Naive thymus-derived CD8-positive, alpha-beta T cell (primary cell): ENCODE measurements around the gene PNMA6F. TPM values are rescaled to one million over a fixed set of nuclear protein-coding genes. Genes with fewer than 3 reads are reported as not detected.

Source experiments
- ATAC-seq, 2 donors: fragments of 150-1000 bp; cut with Tn5 transposase in 1 of 2; sonication (Bioruptor Pico), chemical (Tn5 transposase) in 1 of 2; 1 replicate in 1 of 2; 2 replicates in 1 of 2; pipeline ENCODE4 v1.10.0; 2021; ENCODE audit warnings: mild to moderate bottlenecking in 2 of 2, moderate library complexity in 2 of 2
- POLR2A ChIA-PET: fragments of 350-600 bp; sonication (Branson Sonifier 250); formaldehyde crosslinking; loops from one replicate; lab custom pipeline; 2021; ENCODE audit warnings: antibody characterized with exemption; lab: Charles Lee
- DNase-seq, 10 donors: peaks; one replicate each; pipeline versions ENCODE4 v3.0.0 to v3.0.0-alpha.2; 2020 to 2022
- H3K27ac Mint-ChIP-seq, 10 donors: one replicate each; pipeline ENCODE4 v1.8.0; 2020 to 2022; ENCODE audit warnings: mild to moderate bottlenecking in 10 of 10, mixed read lengths in 10 of 10, moderate library complexity in 4 of 10, inconsistent platforms in 1 of 10
- H3K27me3 Mint-ChIP-seq, 5 donors: one replicate each; pipeline ENCODE4 v1.8.0; 2021 to 2022; ENCODE audit warnings: mixed read lengths in 5 of 5
- H3K36me3 Mint-ChIP-seq, 3 donors: one replicate each; pipeline ENCODE4 v1.8.0; 2020 to 2022; ENCODE audit warnings: mixed read lengths in 3 of 3, mild to moderate bottlenecking in 2 of 3, inconsistent platforms in 1 of 3
- H3K4me1 Mint-ChIP-seq, 4 donors: one replicate each; pipeline ENCODE4 v1.8.0; 2021 to 2022; ENCODE audit warnings: mixed read lengths in 4 of 4
- H3K4me3 Mint-ChIP-seq, 10 donors: one replicate each; pipeline ENCODE4 v1.8.0; 2020 to 2022; ENCODE audit warnings: mild to moderate bottlenecking in 10 of 10, mixed read lengths in 10 of 10, moderate library complexity in 6 of 10, inconsistent platforms in 1 of 10
- H3K9me3 Mint-ChIP-seq, 9 donors: one replicate each; pipeline ENCODE4 v1.8.0; 2020 to 2022; ENCODE audit warnings: mixed read lengths in 9 of 9, mild to moderate bottlenecking in 3 of 9, inconsistent platforms in 1 of 9, moderate library complexity in 1 of 9
- polyA plus RNA-seq, 3 donors: library from polyadenylated mRNA; unstranded; fragments of 300-500 nt; fragmentation: Illumina TruSeq; gene quantifications; one replicate each; pipeline ENCODE4 v1.2.3, GENCODE V29; 2021
- total RNA-seq, 8 experiments: library from RNA in 2 of 8; stranded (reverse) in 2 of 8; gene quantifications; one replicate each; pipeline ENCODE4 v1.2.3 and lab custom pipeline; 2021 to 2026

PNMA6F gene
- total RNA-seq (not detected), polyA plus RNA-seq (not detected), total RNA-seq (lab: John Stamatoyannopoulos, UW) (0 reads per million in 6 experiments)

DNA sequence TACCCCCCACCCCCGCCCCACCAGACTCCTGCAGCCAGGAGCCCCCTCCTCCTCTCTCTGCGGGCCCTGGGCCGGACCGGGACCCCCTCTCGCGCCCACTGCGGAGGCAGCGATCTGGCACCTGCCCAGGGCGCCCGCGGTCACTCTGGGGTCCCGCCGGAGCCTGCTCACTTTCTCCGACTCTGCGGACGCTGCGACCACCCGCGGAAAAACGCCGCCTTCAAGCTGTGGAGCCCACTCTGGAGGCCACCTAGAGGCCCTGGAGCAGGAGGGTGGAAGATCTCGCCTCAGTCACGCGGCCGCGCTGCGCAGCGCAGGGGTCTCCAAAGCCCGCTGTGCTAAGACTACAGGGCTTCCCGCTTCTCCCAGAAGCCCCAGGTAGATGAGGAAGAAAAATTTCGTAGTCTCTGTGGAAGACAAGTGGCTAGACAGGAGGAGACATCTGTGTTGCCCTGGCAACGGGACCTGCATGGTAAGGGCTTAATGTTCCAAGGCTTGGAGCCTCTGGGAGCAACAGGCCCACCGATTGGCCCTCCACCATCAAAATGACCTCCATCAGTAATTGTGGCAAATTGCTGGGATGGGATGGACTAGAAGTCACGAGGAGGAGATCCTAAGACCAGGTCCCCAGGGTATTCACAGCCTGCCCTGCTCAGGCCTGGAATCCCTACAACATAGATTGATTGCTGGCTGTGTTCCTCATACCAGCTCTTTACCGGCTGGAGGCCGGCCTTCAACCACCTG, at the start of gene PNMA6F:
Gene PNMA6F (minus strand): TSS at position 387 of the 744 bp plus-strand sequence. CDS start 1,093 bp downstream, outside the sequence.
- peaks cover 2 to 12% (median 8%) of the 10 kb centered on the region in 4 donors for H3K4me1 Mint-ChIP-seq
- POLR2A ChIA-PET = no interaction called here
- DNase-seq (no peak), ATAC-seq (no peak)
- H3K4me3 Mint-ChIP-seq = no peak within 1 kb of the TSS
- H3K27me3 Mint-ChIP-seq = peaks cover 0 to 6% (median 0%) of the 10 kb centered on the region in 5 donors
- no peaks in the 10 kb centered on the region for H3K36me3 Mint-ChIP-seq
- peak within 1 kb of the TSS in 1 of 10 donors; percentile 21 for H3K27ac Mint-ChIP-seq
- H3K9me3 Mint-ChIP-seq = peaks cover 0 to 7% (median 0%) of the 10 kb centered on the region in 9 donors

GRCh38 chrX:153371256-153371655, 49.7 kb upstream of the PNMA6F start:
- POLR2A ChIA-PET = no interaction called here
- H3K4me1 Mint-ChIP-seq = no peaks in the 10 kb centered on the region
- ATAC-seq (no peak), DNase-seq (no peak)
- no peaks in the 10 kb centered on the region for H3K36me3 Mint-ChIP-seq
- no peak overlapping the region for H3K4me3 Mint-ChIP-seq
- no peak overlapping the region for H3K27ac Mint-ChIP-seq
- peaks cover 0 to 3% (median 0%) of the 10 kb centered on the region in 5 donors for H3K27me3 Mint-ChIP-seq
- no peaks in the 10 kb centered on the region for H3K9me3 Mint-ChIP-seq

GRCh38 chrX:153370293-153371055, 48.9 kb upstream of the PNMA6F start:
- H3K4me3 Mint-ChIP-seq = no peak overlapping the region
- H3K9me3 Mint-ChIP-seq = no peaks in the 10 kb centered on the region
- POLR2A ChIA-PET = no interaction called here
- no peaks in the 10 kb centered on the region for H3K4me1 Mint-ChIP-seq
- no peak for DNase-seq
- H3K27ac Mint-ChIP-seq = no peak overlapping the region
- H3K27me3 Mint-ChIP-seq = peaks cover 0 to 3% (median 0%) of the 10 kb centered on the region in 5 donors
- no peaks in the 10 kb centered on the region for H3K36me3 Mint-ChIP-seq
- ATAC-seq = no peak

DNA sequence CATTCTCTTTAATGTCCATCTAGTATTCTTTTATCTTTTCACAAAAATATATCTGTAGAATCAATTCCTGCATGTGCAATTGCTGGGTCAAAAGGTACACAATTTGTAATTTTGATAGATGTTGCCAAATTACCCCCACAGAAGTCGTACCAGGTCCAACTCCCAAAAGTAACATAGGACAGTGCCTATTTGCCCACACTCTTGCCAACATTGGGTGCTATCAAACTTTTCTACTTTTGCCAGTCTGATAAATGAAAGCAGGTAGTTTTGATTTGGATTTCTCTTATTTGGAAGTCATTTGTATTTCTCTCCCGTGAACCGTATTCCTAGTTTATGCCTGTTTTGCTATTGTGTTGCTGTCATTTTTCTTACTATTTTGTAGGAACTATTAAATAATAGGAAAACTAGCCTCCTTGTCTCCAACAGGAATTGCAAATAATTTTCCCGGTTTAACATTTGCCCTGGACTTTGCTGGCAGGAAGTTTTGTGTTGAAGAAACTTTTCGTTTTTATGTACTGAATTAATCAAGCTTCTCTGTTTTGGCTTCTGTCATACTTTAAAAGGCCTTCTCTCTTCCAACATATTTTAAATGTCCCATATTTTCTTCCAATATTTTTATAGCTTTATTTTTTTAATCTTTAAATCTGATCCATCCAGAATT, 45.4 kb upstream of the PNMA6F start:
- Mint-ChIP-seq H3K27ac (no peak overlapping the region), H3K36me3 (no peaks in the 10 kb centered on the region), H3K4me1 (no peaks in the 10 kb centered on the region), H3K27me3 (peaks cover 0 to 3% (median 0%) of the 10 kb centered on the region in 5 donors), H3K4me3 (no peak overlapping the region), H3K9me3 (no peaks in the 10 kb centered on the region)
- DNase-seq (no peak), ATAC-seq (no peak)
- POLR2A ChIA-PET = no interaction called here

DNA sequence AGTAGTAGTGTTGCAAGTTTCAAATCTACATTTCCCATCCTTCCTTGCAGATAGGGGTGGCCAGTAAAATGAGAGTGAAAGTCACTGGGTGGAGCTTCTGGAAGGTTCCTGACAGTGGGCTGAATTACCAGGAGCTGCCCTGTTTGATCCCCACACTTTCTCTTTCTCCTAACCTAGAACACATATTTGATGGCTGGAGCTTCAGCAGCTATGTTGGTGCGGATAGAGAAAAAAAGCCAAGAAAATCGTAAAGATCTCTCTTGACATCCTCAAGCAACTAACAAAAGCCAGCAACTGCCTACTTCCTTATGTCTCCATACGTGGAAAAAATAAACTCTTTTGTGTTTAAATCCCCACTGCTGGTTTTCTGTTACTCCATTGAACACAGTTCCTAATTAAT, 44.6 kb upstream of the PNMA6F start:
- no peaks in the 10 kb centered on the region for H3K9me3 Mint-ChIP-seq
- ATAC-seq = no peak
- H3K4me1 Mint-ChIP-seq = no peaks in the 10 kb centered on the region
- H3K36me3 Mint-ChIP-seq = no peaks in the 10 kb centered on the region
- peaks cover 0 to 3% (median 0%) of the 10 kb centered on the region in 5 donors for H3K27me3 Mint-ChIP-seq
- DNase-seq = no peak
- H3K4me3 Mint-ChIP-seq = no peak overlapping the region
- POLR2A ChIA-PET = no interaction called here
- no peak overlapping the region for H3K27ac Mint-ChIP-seq

GRCh38 chrX:153365670-153366069, 44.1 kb upstream of the PNMA6F start:
- H3K27ac Mint-ChIP-seq = no peak overlapping the region
- H3K4me3 Mint-ChIP-seq = no peak overlapping the region
- POLR2A ChIA-PET = no interaction called here
- ATAC-seq (no peak), DNase-seq (no peak)
- H3K36me3 Mint-ChIP-seq = no peaks in the 10 kb centered on the region
- H3K27me3 Mint-ChIP-seq = peaks cover 0 to 2% (median 0%) of the 10 kb centered on the region in 5 donors
- H3K9me3 Mint-ChIP-seq = peaks cover 0 to 2% (median 0%) of the 10 kb centered on the region in 9 donors
- H3K4me1 Mint-ChIP-seq = no peaks in the 10 kb centered on the region

- POLR2A ChIA-PET = no interaction called here
- Mint-ChIP-seq H3K27ac (no peak overlapping the region), H3K4me3 (no peak overlapping the region), H3K36me3 (peaks cover 0 to 6% (median 4%) of the 10 kb centered on the region in 3 donors), H3K27me3 (no peaks in the 10 kb centered on the region), H3K4me1 (no peaks in the 10 kb centered on the region), H3K9me3 (peaks cover 0 to 27% (median 0%) of the 10 kb centered on the region in 9 donors)
- DNase-seq = no peak
- ATAC-seq = no peak
Measured at GRCh38 chrX:153361781-153362397, 40.3 kb upstream of the PNMA6F start.

- Mint-ChIP-seq H3K27me3 (no peaks in the 10 kb centered on the region), H3K36me3 (peaks cover 0 to 6% (median 4%) of the 10 kb centered on the region in 3 donors), H3K27ac (no peak overlapping the region), H3K9me3 (peaks cover 0 to 27% (median 0%) of the 10 kb centered on the region in 9 donors), H3K4me3 (no peak overlapping the region), H3K4me1 (no peaks in the 10 kb centered on the region)
- POLR2A ChIA-PET = no interaction called here
- ATAC-seq (no peak), DNase-seq (no peak)
Measured at GRCh38 chrX:153357877-153358276, 36.3 kb upstream of the PNMA6F start.

DNA sequence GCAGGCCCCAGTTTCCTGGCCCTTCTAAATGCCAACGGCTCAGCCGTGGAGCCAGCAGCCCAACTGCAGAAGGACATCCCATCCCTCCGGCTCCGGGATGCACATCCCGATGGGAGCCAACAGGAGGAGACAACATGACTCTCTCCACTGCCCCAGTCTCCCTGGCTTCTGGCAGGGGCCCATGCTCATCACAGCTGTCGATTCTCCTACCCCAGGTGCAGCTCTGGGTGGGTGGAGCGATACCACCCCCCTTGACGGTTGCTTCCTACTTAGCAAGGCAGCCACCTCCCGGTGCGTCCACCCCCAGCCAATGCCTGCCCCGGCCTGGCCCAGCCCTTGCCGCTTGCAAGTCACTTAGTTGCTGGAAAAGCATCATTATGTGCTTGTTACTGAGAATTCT, 31.8 kb upstream of the PNMA6F start:
- Mint-ChIP-seq H3K27ac (no peak overlapping the region), H3K27me3 (no peaks in the 10 kb centered on the region), H3K4me1 (peaks cover 0 to 13% (median 6%) of the 10 kb centered on the region in 4 donors), H3K4me3 (no peak overlapping the region), H3K36me3 (peaks cover 0 to 16% (median 14%) of the 10 kb centered on the region in 3 donors), H3K9me3 (peaks cover 0 to 14% (median 0%) of the 10 kb centered on the region in 9 donors)
- DNase-seq (no peak), ATAC-seq (no peak)
- POLR2A ChIA-PET = no interaction called here

- POLR2A ChIA-PET = no interaction called here
- no peaks in the 10 kb centered on the region for H3K27me3 Mint-ChIP-seq
- no peak overlapping the region for H3K27ac Mint-ChIP-seq
- DNase-seq (no peak), ATAC-seq (no peak)
- H3K9me3 Mint-ChIP-seq = peaks cover 0 to 8% (median 0%) of the 10 kb centered on the region in 9 donors
- H3K4me3 Mint-ChIP-seq = no peak overlapping the region
- peaks cover 4 to 21% (median 15%) of the 10 kb centered on the region in 3 donors for H3K36me3 Mint-ChIP-seq
- H3K4me1 Mint-ChIP-seq = peaks cover 0 to 13% (median 6%) of the 10 kb centered on the region in 4 donors
Measured at GRCh38 chrX:153352858-153353257, 31.3 kb upstream of the PNMA6F start.

GRCh38 chrX:153351981-153352380, 30.4 kb upstream of the PNMA6F start:
- DNase-seq (no peak), ATAC-seq (no peak)
- Mint-ChIP-seq H3K4me1 (peaks cover 0 to 13% (median 6%) of the 10 kb centered on the region in 4 donors), H3K36me3 (peaks cover 6 to 24% (median 9%) of the 10 kb centered on the region in 3 donors), H3K27ac (peak overlapping the region in 1 of 10 donors; percentile 44), H3K4me3 (no peak overlapping the region), H3K27me3 (no peaks in the 10 kb centered on the region), H3K9me3 (peaks cover 0 to 3% (median 0%) of the 10 kb centered on the region in 9 donors)
- POLR2A ChIA-PET = no interaction called here

GRCh38 chrX:153349952-153350351, 28.4 kb upstream of the PNMA6F start:
- no peaks in the 10 kb centered on the region for H3K27me3 Mint-ChIP-seq
- no peak for DNase-seq
- peaks cover 9 to 41% (median 12%) of the 10 kb centered on the region in 3 donors for H3K36me3 Mint-ChIP-seq
- peak overlapping the region in 2 of 10 donors; percentile 37 to 72 for H3K27ac Mint-ChIP-seq
- H3K4me3 Mint-ChIP-seq = no peak overlapping the region
- POLR2A ChIA-PET = no interaction called here
- no peaks in the 10 kb centered on the region for H3K9me3 Mint-ChIP-seq
- H3K4me1 Mint-ChIP-seq = peaks cover 1 to 17% (median 8%) of the 10 kb centered on the region in 4 donors
- ATAC-seq = no peak
